ENCODE data around the gene DNAJA3. TPM values are rescaled to one million over a fixed set of nuclear protein-coding genes. Genes with fewer than 3 reads are reported as not detected.

Gene DNAJA3
- total RNA-seq, 1 donor: 50.1 TPM

DNA sequence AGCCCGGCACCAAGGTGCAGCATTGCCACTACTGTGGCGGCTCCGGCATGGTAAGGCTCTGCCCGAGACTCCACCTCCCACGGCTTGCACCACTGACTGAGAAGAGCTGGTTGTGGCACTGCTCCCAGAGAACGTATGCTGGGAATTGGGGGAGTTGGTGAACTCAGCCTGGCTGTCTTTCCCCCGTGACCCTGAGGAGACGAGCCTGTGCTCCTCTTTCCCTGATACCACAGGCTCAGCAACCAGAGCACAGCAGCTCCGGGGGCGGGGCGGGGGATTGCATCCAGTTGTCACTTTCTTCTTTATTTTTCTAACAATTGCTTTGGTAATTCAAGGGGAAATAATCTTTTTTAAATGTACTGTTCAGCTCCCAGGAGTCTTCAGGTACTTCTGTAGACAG is 16.7 kb downstream of the DNAJA3 start:
- DNase-seq (ENCODE audit: low read depth): no peak
- TF ChIP-seq, protein P1, sequence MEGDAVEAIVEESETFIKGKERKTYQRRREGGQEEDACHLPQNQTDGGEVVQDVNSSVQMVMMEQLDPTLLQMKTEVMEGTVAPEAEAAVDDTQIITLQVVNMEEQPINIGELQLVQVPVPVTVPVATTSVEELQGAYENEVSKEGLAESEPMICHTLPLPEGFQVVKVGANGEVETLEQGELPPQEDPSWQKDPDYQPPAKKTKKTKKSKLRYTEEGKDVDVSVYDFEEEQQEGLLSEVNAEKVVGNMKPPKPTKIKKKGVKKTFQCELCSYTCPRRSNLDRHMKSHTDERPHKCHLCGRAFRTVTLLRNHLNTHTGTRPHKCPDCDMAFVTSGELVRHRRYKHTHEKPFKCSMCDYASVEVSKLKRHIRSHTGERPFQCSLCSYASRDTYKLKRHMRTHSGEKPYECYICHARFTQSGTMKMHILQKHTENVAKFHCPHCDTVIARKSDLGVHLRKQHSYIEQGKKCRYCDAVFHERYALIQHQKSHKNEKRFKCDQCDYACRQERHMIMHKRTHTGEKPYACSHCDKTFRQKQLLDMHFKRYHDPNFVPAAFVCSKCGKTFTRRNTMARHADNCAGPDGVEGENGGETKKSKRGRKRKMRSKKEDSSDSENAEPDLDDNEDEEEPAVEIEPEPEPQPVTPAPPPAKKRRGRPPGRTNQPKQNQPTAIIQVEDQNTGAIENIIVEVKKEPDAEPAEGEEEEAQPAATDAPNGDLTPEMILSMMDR (IDR thresholded peaks at IDR 0.05; ENCODE audit: insufficient read depth, low read depth, low read length): no peak
- H3K4me3 ChIP-seq (ENCODE audit: low read depth, low read length): no peak overlapping the region

DNA sequence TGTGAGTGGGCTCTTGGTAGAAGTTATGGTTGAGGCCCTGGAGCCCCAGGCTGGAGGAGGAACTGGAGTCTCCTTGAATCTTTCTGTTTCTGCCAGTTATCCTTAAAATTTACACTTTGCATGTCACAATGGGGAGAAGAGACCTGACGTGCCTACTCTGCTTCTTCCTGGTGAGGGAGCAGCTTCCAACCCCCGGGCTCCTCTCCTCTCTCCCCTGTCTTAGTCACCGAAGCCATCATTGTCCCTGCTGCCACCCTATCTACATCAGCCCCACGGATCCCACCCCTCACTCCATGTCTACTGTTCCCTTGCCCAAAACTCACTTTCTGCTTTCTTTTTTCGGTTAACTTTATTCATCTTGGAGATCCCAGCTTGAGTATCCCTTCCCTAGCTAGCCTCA is 17.6 kb downstream of the DNAJA3 start:
- TF ChIP-seq, protein P1 (IDR thresholded peaks at IDR 0.05; ENCODE audit: insufficient read depth, low read depth, low read length): no peak
- no peak overlapping the region for H3K4me3 ChIP-seq (ENCODE audit: low read depth, low read length)
- DNase-seq (ENCODE audit: low read depth): no peak

DNA sequence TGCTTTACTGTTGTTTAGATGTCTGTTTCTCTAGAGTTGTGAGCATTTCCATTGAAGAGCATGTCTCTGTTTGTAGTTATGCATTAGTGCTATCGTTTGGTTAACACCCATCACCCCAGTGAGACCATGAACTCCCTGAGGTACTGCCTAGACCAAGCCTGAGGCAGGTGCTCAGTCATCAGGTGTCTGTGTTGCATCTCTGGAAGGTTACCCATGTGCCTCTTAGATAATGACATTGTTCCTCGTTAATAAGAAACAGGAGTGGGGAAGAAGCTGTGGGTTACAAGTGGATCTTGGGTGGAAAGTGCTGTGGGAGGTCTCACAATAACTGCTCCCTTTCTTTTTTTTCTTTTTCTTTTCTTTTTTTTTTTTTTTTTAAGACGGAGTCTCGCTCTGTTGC is 18.3 kb downstream of the DNAJA3 start:
- TF ChIP-seq, protein P1 (IDR thresholded peaks at IDR 0.05; ENCODE audit: insufficient read depth, low read depth, low read length): no peak
- no peak overlapping the region for H3K4me3 ChIP-seq (ENCODE audit: low read depth, low read length)
- no peak for DNase-seq (ENCODE audit: low read depth)

DNA sequence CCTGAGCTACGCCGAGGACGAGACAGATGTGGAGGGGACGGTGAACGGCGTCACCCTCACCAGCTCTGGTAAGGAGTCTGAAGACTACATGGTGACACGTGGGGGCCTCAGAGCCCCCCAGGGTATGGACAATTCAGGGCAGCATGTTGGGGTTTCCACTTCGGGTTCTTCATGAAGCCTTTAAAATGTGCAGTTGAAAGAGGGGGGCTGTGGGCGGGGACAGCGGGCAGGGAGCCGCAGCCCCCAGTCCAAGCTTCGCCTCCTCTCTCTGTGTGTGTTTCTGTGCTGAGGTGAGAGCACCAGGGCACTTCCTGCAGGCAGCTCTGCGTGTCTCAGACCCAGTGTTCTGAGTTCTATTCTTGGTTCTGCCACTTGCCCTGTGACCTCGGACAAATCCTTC is 24.8 kb downstream of the DNAJA3 start:
- TF ChIP-seq, protein P1 (IDR thresholded peaks at IDR 0.05; ENCODE audit: insufficient read depth, low read depth, low read length): no peak
- DNase-seq (ENCODE audit: low read depth): no peak
- no peak overlapping the region for H3K4me3 ChIP-seq (ENCODE audit: low read depth, low read length)

DNA sequence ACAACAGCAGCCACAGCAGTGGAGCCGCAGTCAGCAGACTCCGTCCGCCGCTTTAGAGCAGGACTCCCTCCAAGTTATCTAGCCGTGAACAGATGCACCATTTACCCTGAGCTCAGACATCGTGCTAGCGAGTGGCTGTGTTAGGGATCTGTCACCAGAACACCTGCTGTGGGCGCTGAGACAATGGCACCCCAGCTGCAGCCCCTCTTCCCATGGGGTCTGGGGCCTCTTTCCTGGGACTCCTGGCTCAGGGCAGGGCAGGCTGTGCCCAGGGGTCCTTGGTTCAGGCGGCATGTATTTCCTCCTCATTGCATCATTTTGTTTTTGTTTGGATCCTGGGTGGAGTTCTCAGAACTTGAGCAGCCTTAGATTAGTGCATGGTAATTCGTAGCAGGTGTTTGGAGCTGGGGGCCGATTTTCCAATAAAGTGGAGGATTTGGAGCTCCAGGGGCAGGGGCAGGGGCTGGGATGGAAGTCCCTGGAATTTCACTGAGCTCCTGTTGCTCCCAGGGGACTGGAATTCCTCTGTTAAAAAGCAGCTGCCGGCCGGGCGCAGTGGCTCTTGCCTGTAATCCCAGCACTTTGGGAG is 25.4 kb downstream of the DNAJA3 start:
- TF ChIP-seq, protein P1 (IDR thresholded peaks at IDR 0.05; ENCODE audit: insufficient read depth, low read depth, low read length): no peak
- DNase-seq (ENCODE audit: low read depth): peak; percentile 35
- H3K4me3 ChIP-seq (ENCODE audit: low read depth, low read length): no peak overlapping the region

DNA sequence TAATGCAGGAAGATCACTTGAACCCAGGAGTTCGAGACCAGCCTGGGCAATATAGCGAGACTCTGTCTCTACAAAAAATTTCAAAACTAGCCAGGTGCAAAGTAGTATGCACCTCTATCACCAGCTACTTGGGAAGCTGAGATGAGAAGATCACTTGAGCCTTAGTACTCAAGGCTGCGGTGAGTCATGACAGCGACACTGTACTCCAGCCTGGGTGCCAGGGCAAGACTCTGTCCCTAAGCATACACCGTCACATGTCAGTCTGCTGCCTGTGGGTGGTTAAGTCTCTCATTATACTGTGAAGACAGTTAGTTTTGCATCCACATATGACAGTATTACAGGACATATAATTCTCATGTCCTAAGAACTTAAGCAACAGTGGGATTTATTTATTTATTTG is 27.0 kb downstream of the DNAJA3 start:
- H3K4me3 ChIP-seq (ENCODE audit: low read depth, low read length): no peak overlapping the region
- DNase-seq (ENCODE audit: low read depth): no peak
- TF ChIP-seq, protein P1 (IDR thresholded peaks at IDR 0.05; ENCODE audit: insufficient read depth, low read depth, low read length): no peak

DNA sequence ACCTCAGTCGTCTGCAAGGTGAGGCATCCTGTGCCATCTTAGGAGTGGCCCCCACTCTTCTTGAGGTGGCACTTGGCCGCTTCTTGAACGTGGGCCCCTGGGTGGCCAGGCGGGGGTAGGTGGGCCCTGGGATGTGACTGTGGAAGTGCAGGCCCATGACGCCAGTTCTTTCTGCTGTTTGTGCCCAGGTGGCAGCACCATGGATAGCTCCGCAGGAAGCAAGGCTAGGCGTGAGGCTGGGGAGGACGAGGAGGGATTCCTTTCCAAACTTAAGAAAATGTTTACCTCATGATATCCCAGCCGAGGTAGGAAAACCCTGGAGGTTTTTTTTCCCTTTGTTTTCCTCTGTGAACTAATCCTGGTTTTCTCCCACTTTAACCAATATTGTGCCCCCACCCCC is 29.0 kb downstream of the DNAJA3 start:
- no peak for DNase-seq (ENCODE audit: low read depth)
- no peak overlapping the region for H3K4me3 ChIP-seq (ENCODE audit: low read depth, low read length)
- TF ChIP-seq, protein P1 (IDR thresholded peaks at IDR 0.05; ENCODE audit: insufficient read depth, low read depth, low read length): no peak
